Right lobe of liver (tissue), 6 donors: ENCODE measurements around the gene SNUPN. TPM values are rescaled to one million over a fixed set of nuclear protein-coding genes. Genes with fewer than 3 reads are reported as not detected.

ENCODE experiments used
- ATAC-seq, 4 donors: fragments of 200-7000 bp; cut with Tn5 transposase; one replicate each; pipeline ENCODE4 v1.9.1; 2020; ENCODE audit warnings: mild to moderate bottlenecking in 4 of 4, moderate library complexity in 4 of 4
- DNase-seq, 3 donors: peaks; one replicate each; pipeline ENCODE4 v3.0.0-alpha.2; 2020
- H3K27ac ChIP-seq, 3 donors: fragments of 200-600 bp; one replicate each; pipeline ENCODE4 v1.8.0; 2022
- H3K27me3 ChIP-seq, 2 donors: fragments of 200-600 bp; one replicate each; pipeline ENCODE4 v1.8.0; 2022
- H3K36me3 ChIP-seq, 4 donors: fragments of 200-600 bp; sonication (generic) in 1 of 4; one replicate each; pipeline versions ENCODE4 v1.5.1 to v1.8.0; 2017 to 2022; ENCODE audit warnings: control low read depth in 1 of 4
- H3K4me1 ChIP-seq, 4 donors: fragments of 200-600 bp; sonication (generic) in 1 of 4; one replicate each; pipeline versions ENCODE4 v1.5.1 to v1.8.0; 2017 to 2022; ENCODE audit warnings: control low read depth in 1 of 4
- H3K4me3 ChIP-seq, 3 donors: fragments of 200-600 bp; one replicate each; pipeline ENCODE4 v1.8.0; 2022
- H3K9me3 ChIP-seq, 4 donors: fragments of 200-600 bp; sonication (generic) in 1 of 4; one replicate each; pipeline versions ENCODE4 v1.5.1 to v1.8.0; 2017 to 2022; ENCODE audit warnings: control low read depth in 1 of 4
- CTCF ChIP-seq, 4 donors: fragments of 200-600 bp in 3 of 4; fragments of 450-650 bp in 1 of 4; IDR thresholded peaks; one replicate each; pipeline versions ENCODE4 v1.5.1 to v1.8.0; 2016 to 2022; ENCODE audit warnings: antibody characterized with exemption in 4 of 4, mild to moderate bottlenecking in 2 of 4
- POLR2A ChIP-seq: fragments of 450-650 bp; IDR thresholded peaks from one replicate; pipeline ENCODE4 v1.6.1; 2017; ENCODE audit warnings: antibody characterized with exemption, mild to moderate bottlenecking
- WGBS: methylation state at CpG from one replicate; pipeline ENCODE4 v1.1.6; 2018; ENCODE audit warnings: low coverage, low lambda C conversion rate; ENCODE audit not compliant: insufficient coverage; ENCODE audit errors: missing lambda C conversion rate; 5-methylcytosine and 5-hydroxymethylcytosine counted together
- intact Hi-C, 2 donors: fragments of 100-400 bp; cut with DNase I; formaldehyde crosslinking; loops; one replicate each; pipeline versions ENCODE4 v1.11.2 to v1.14.1; 2022
- total RNA-seq, 6 experiments: library from RNA; depleted of rRNA in 2 of 6; stranded (reverse); fragments of >200 nt in 2 of 6; fragmentation: NEBNext Ultra II Directional in 3 of 6; extraction: Animal tissue kit (Norgen Biotek cat#: 25700) in 3 of 6; gene quantifications; one replicate each; pipeline versions ENCODE4 v1.1.0 to v1.2.4, GENCODE V29; 2016 to 2023
- donor health status: DM: no; HTN: yes; CAD: no.
- donor health status: DM: no; HTN: no; CAD: no.
- donor health status: DM: no; HTN: no; CAD: no.
- donor health status: DM: no; HTN: yes; CAD: no.
- donor health status: DM: no; HTN: yes; CAD: no.

SNUPN gene
- total RNA-seq, 6 experiments from 2014 or later, result 11.1 to 19.4 (median 13.3) TPM

- DNase-seq (no peak), ATAC-seq (no peak)
- no peaks in the 10 kb centered on the region for H3K9me3 ChIP-seq
- TF ChIP-seq POLR2A (no peak), CTCF (IDR thresholded peaks at IDR 0.05) (no peak)
- intact Hi-C loops, result no loop called here
- WGBS, result 69% methylated on average over 4 of the region's 4 CpGs
- no peak overlapping the region for H3K4me3 ChIP-seq
- H3K27ac ChIP-seq, result no peak overlapping the region
- no peaks in the 10 kb centered on the region for H3K27me3 ChIP-seq
- peaks cover 0 to 20% (median 8%) of the 10 kb centered on the region in 4 donors for H3K4me1 ChIP-seq
- peaks cover 0 to 9% (median 2%) of the 10 kb centered on the region in 4 donors for H3K36me3 ChIP-seq
Observed at GRCh38 chr15:75655931-75656330, 30.4 kb upstream of the SNUPN start.

GRCh38 chr15:75654201-75654907 is 28.8 kb upstream of the SNUPN start:
- Histone ChIP-seq H3K9me3 (no peaks in the 10 kb centered on the region), H3K27ac (no peak overlapping the region), H3K4me1 (peaks cover 0 to 28% (median 12%) of the 10 kb centered on the region in 4 donors), H3K36me3 (peaks cover 0 to 7% (median 2%) of the 10 kb centered on the region in 4 donors), H3K4me3 (no peak overlapping the region), H3K27me3 (no peaks in the 10 kb centered on the region)
- no peak for ATAC-seq
- no peak for DNase-seq
- intact Hi-C loops, result no loop called here
- TF ChIP-seq CTCF (IDR thresholded peaks at IDR 0.05), result no peak
- no peak for TF ChIP-seq POLR2A
- WGBS, result 86% methylated on average over 2 of the region's 4 CpGs

GRCh38 chr15:75653347-75653913 is 27.9 kb upstream of the SNUPN start:
- DNase-seq (no peak), ATAC-seq (no peak)
- WGBS, result 84% methylated on average over 8 of the region's 16 CpGs
- intact Hi-C loops, result no loop called here
- Histone ChIP-seq H3K4me1 (peaks cover 0 to 36% (median 15%) of the 10 kb centered on the region in 4 donors), H3K9me3 (no peaks in the 10 kb centered on the region), H3K36me3 (peaks cover 0 to 5% (median 2%) of the 10 kb centered on the region in 4 donors), H3K27me3 (no peaks in the 10 kb centered on the region), H3K27ac (no peak overlapping the region), H3K4me3 (no peak overlapping the region)
- no peak for TF ChIP-seq CTCF (IDR thresholded peaks at IDR 0.05)
- TF ChIP-seq POLR2A, result no peak

- TF ChIP-seq POLR2A (no peak), CTCF (IDR thresholded peaks at IDR 0.05) (no peak)
- intact Hi-C loops, result no loop called here
- peak overlapping the region; percentile 16 to 57 (median 33) for H3K27ac ChIP-seq
- no peaks in the 10 kb centered on the region for H3K36me3 ChIP-seq
- WGBS, result 70% methylated on average over 2 of the region's 2 CpGs
- ATAC-seq, result no peak
- no peaks in the 10 kb centered on the region for H3K27me3 ChIP-seq
- no peaks in the 10 kb centered on the region for H3K9me3 ChIP-seq
- peak overlapping the region; percentile 9 to 32 (median 17) for H3K4me3 ChIP-seq
- DNase-seq, result no peak
- H3K4me1 ChIP-seq, result peaks cover 0 to 36% (median 15%) of the 10 kb centered on the region in 4 donors
Observed at GRCh38 chr15:75651810-75652543, 26.5 kb upstream of the SNUPN start.
